Ramos (cell line): ENCODE measurements around the gene UBE2E1.

Experiments
- in situ Hi-C: fragments of 300-500 bp; cut with MboI; formaldehyde crosslinking; loops from one replicate; pipeline ENCODE4 v1.14.3; 2022; ENCODE audit warnings: low sequenced_read_pairs; ENCODE audit not compliant: unreplicated experiment

Gene UBE2E1

GRCh38 chr3:23940775-23941174 is 135.0 kb downstream of the UBE2E1 start:
- in situ Hi-C loops = no loop called here
